H9 (cell line): ENCODE results near the gene STX16. TPM values are rescaled to one million over a fixed set of nuclear protein-coding genes. Genes with fewer than 3 reads are reported as not detected.

Experiments used
- DNase-seq: peaks from one replicate; pipeline ENCODE4 v3.0.0-alpha.2; 2017
- H2AFZ ChIP-seq: one replicate; pipeline ENCODE4 v1.6.1; 2013; ENCODE audit warnings: mild to moderate bottlenecking, low read length, control low read depth, moderate library complexity
- H2AK5ac ChIP-seq: 2 replicates; pipeline ENCODE4 v1.6.1; 2013; ENCODE audit warnings: low read length, control low read depth, mixed read lengths; ENCODE audit not compliant: insufficient read length
- H2BK120ac ChIP-seq: one replicate; pipeline ENCODE4 v1.6.1; 2013; ENCODE audit warnings: low read depth, mild to moderate bottlenecking, low read length, control low read depth, inconsistent platforms; ENCODE audit not compliant: poor library complexity, severe bottlenecking
- H2BK12ac ChIP-seq: 2 replicates; pipeline ENCODE4 v1.6.1; 2013; ENCODE audit warnings: low read length, control low read depth, mixed read lengths, low read depth; ENCODE audit not compliant: insufficient read length
- H2BK15ac ChIP-seq: 2 replicates; pipeline ENCODE4 v1.6.1; 2013; ENCODE audit warnings: low read depth, low read length, control low read depth
- H2BK20ac ChIP-seq: one replicate; pipeline ENCODE4 v1.6.1; 2013; ENCODE audit warnings: low read depth, mild to moderate bottlenecking, low read length, control low read depth, inconsistent platforms; ENCODE audit not compliant: poor library complexity, severe bottlenecking
- H2BK5ac ChIP-seq: 2 replicates; pipeline ENCODE4 v1.6.1; 2013; ENCODE audit warnings: low read length, control low read depth, mixed read lengths; ENCODE audit not compliant: insufficient read length
- H3K14ac ChIP-seq: 2 replicates; pipeline ENCODE4 v1.6.1; 2013; ENCODE audit warnings: low read length, control low read depth; ENCODE audit not compliant: insufficient read depth
- H3K18ac ChIP-seq: 2 replicates; pipeline ENCODE4 v1.6.1; 2013; ENCODE audit warnings: low read depth, mild to moderate bottlenecking, mixed read lengths, low read length, control low read depth; ENCODE audit not compliant: insufficient read length
- H3K23ac ChIP-seq: 2 replicates; pipeline ENCODE4 v1.6.1; 2013; ENCODE audit warnings: low read length, control low read depth, mixed read lengths, low read depth; ENCODE audit not compliant: insufficient read length
- H3K23me2 ChIP-seq: 2 replicates; pipeline ENCODE4 v1.6.1; 2013; ENCODE audit warnings: low read depth, mild to moderate bottlenecking, mixed read lengths, low read length, control low read depth; ENCODE audit not compliant: insufficient read length, poor library complexity, severe bottlenecking
- H3K27ac ChIP-seq: 2 replicates; pipeline ENCODE4 v1.5.1; 2013; ENCODE audit warnings: low read length, control low read depth, mixed read lengths, low read depth; ENCODE audit not compliant: insufficient read length
- H3K27me3 ChIP-seq: 2 replicates; pipeline ENCODE4 v1.6.1; 2013; ENCODE audit warnings: low read length, control low read depth, inconsistent platforms; ENCODE audit not compliant: insufficient read depth
- H3K4ac ChIP-seq: 2 replicates; pipeline ENCODE4 v1.6.1; 2013; ENCODE audit warnings: low read depth, mild to moderate bottlenecking, control low read depth, inconsistent platforms, low read length, moderate library complexity
- H3K4me1 ChIP-seq: 2 replicates; pipeline ENCODE4 v1.6.1; 2013; ENCODE audit warnings: low read length, control low read depth, inconsistent platforms; ENCODE audit not compliant: insufficient read depth
- H3K4me2 ChIP-seq: 2 replicates; pipeline ENCODE4 v1.6.1; 2013; ENCODE audit warnings: low read length, control low read depth, mixed read lengths; ENCODE audit not compliant: insufficient read length, insufficient read depth
- H3K56ac ChIP-seq: 2 replicates; pipeline ENCODE4 v1.6.1; 2013; ENCODE audit warnings: low read depth, mild to moderate bottlenecking, mixed read lengths, low read length, control low read depth; ENCODE audit not compliant: insufficient read length
- H3K79me1 ChIP-seq: 2 replicates; pipeline ENCODE4 v1.6.1; 2013; ENCODE audit warnings: low read depth, mild to moderate bottlenecking, moderate library complexity, low read length, control low read depth, inconsistent platforms; ENCODE audit not compliant: insufficient read depth, poor library complexity, severe bottlenecking
- H3K79me2 ChIP-seq: 2 replicates; pipeline ENCODE4 v1.6.1; 2013; ENCODE audit warnings: low read length, control low read depth, inconsistent platforms; ENCODE audit not compliant: insufficient read depth
- H3K9ac ChIP-seq: 2 replicates; pipeline ENCODE4 v1.6.1; 2013; ENCODE audit warnings: low read length, control low read depth, mixed read lengths; ENCODE audit not compliant: insufficient read length; ENCODE audit errors: extremely low read depth
- H3K9me3 ChIP-seq: one replicate; pipeline ENCODE4 v1.6.1; 2013; ENCODE audit warnings: low read depth, low read length, inconsistent platforms; ENCODE audit not compliant: control insufficient read depth
- H3T11ph ChIP-seq: one replicate; pipeline ENCODE4 v1.6.1; 2013; ENCODE audit warnings: mild to moderate bottlenecking, low read length, control low read depth, inconsistent platforms
- H4K20me1 ChIP-seq: one replicate; pipeline ENCODE4 v1.6.1; 2013; ENCODE audit not compliant: control insufficient read depth, insufficient read length, insufficient read depth
- H4K5ac ChIP-seq: 2 replicates; pipeline ENCODE4 v1.6.1; 2013; ENCODE audit warnings: low read depth, mild to moderate bottlenecking, mixed read lengths, low read length, control low read depth; ENCODE audit not compliant: insufficient read length
- H4K8ac ChIP-seq: replicated peaks from 2 replicates; pipeline ENCODE4 v1.6.1; 2013; ENCODE audit warnings: low read length, control low read depth, mixed read lengths, low read depth; ENCODE audit not compliant: insufficient read length
- H4K91ac ChIP-seq: 2 replicates; pipeline ENCODE4 v1.6.1; 2013; ENCODE audit warnings: low read depth, mild to moderate bottlenecking, moderate library complexity, mixed read lengths, low read length, control low read depth; ENCODE audit not compliant: insufficient read length
- H3K27ac Mint-ChIP-seq, 3 experiments: 2 replicates in 2 of 3; 3 replicates in 1 of 3; pipeline ENCODE4 v1.8.0; 2020 to 2021; ENCODE audit warnings: mixed read lengths in 3 of 3, mild to moderate bottlenecking in 1 of 3, moderate library complexity in 1 of 3
- H3K27me3 Mint-ChIP-seq: 2 replicates; pipeline ENCODE4 v1.8.0; 2021; ENCODE audit warnings: low read depth, mild to moderate bottlenecking, moderate library complexity, mixed read lengths
- H3K36me3 Mint-ChIP-seq, 3 experiments: 2 replicates in 2 of 3; 3 replicates in 1 of 3; pipeline ENCODE4 v1.8.0; 2020 to 2021; ENCODE audit warnings: low read depth in 3 of 3, mixed read lengths in 3 of 3; ENCODE audit not compliant: insufficient read depth in 1 of 3
- H3K4me1 Mint-ChIP-seq, 2 experiments: 2 replicates each; pipeline ENCODE4 v1.8.0; 2020; ENCODE audit warnings: mixed read lengths in 2 of 2
- H3K4me3 Mint-ChIP-seq, 2 experiments: 2 replicates in 1 of 2; 3 replicates in 1 of 2; pipeline ENCODE4 v1.8.0; 2020 to 2021; ENCODE audit warnings: mild to moderate bottlenecking in 2 of 2, mixed read lengths in 2 of 2, moderate library complexity in 1 of 2
- H3K9me3 Mint-ChIP-seq, 2 experiments: 2 replicates in 1 of 2; 3 replicates in 1 of 2; pipeline ENCODE4 v1.8.0; 2020; ENCODE audit warnings: mild to moderate bottlenecking in 2 of 2, mixed read lengths in 2 of 2, moderate library complexity in 1 of 2
- WGBS: extraction: QIAGEN DNeasy Blood & Tissue Kit; methylation state at CpG from one replicate; pipeline ENCODE4 v1.1.7; 2013; ENCODE audit warnings: missing lambda C conversion rate, low lambda C conversion rate, mixed read lengths; ENCODE audit not compliant: insufficient read length; ENCODE audit errors: extremely low coverage; 5-methylcytosine and 5-hydroxymethylcytosine counted together
- total RNA-seq: library from RNA; stranded (reverse); gene quantifications from 2 replicates; pipeline ENCODE4 v1.2.1, GENCODE V29; 2021
- TF ChIP-seq, protein P1 (sequence below): fragments of 200-600 bp; sonication (generic); conservative IDR thresholded peaks from 3 replicates; pipeline ENCODE4 v1.8.0; 2021; ENCODE audit warnings: antibody characterized with exemption, mild to moderate bottlenecking

STX16 gene
- total RNA-seq, 1 experiment from 2014 or later: 87.8 TPM

- Histone ChIP-seq H3T11ph (no peak overlapping the region), H3K4me1 (peaks cover 10% of the 10 kb centered on the region; the same call in 1 of the 2 replicates), H3K4me2 (peak overlapping the region; percentile 13), H2BK120ac (no peak overlapping the region), H4K8ac (no peak overlapping the region), H3K23me2 (peaks cover 6% of the 10 kb centered on the region), H4K91ac (no peak overlapping the region), H3K79me2 (peaks cover 39% of the 10 kb centered on the region), H3K9ac (no peak overlapping the region), H2AFZ (no peak overlapping the region), H2AK5ac (no peak overlapping the region), H2BK5ac (no peak overlapping the region), H3K27me3 (no peaks in the 10 kb centered on the region), H4K20me1 (no peaks in the 10 kb centered on the region), H3K18ac (no peak overlapping the region), H4K5ac (no peak overlapping the region), H3K56ac (no peak overlapping the region), H2BK12ac (no peak overlapping the region), H3K23ac (no peak overlapping the region), H3K14ac (no peak overlapping the region), H3K27ac (no peak overlapping the region), H2BK15ac (no peak overlapping the region), H2BK20ac (no peak overlapping the region), H3K9me3 (no peaks in the 10 kb centered on the region), H3K79me1 (no peaks in the 10 kb centered on the region), H3K4ac (no peak overlapping the region)
- WGBS: no CpG with 5 or more reads among the region's 2 CpGs
- H3K4me3 Mint-ChIP-seq: peak overlapping the region in 1 of 2 experiments; percentile 57; a peak in 3 of 5 replicates
- peaks cover 0 to 18% (median 11%) of the 10 kb centered on the region in 3 experiments; a peak in 5 of 7 replicates for H3K36me3 Mint-ChIP-seq
- DNase-seq: no peak
- H3K9me3 Mint-ChIP-seq: no peaks in the 10 kb centered on the region; a peak in 1 of 5 replicates
- TF ChIP-seq, protein P1, sequence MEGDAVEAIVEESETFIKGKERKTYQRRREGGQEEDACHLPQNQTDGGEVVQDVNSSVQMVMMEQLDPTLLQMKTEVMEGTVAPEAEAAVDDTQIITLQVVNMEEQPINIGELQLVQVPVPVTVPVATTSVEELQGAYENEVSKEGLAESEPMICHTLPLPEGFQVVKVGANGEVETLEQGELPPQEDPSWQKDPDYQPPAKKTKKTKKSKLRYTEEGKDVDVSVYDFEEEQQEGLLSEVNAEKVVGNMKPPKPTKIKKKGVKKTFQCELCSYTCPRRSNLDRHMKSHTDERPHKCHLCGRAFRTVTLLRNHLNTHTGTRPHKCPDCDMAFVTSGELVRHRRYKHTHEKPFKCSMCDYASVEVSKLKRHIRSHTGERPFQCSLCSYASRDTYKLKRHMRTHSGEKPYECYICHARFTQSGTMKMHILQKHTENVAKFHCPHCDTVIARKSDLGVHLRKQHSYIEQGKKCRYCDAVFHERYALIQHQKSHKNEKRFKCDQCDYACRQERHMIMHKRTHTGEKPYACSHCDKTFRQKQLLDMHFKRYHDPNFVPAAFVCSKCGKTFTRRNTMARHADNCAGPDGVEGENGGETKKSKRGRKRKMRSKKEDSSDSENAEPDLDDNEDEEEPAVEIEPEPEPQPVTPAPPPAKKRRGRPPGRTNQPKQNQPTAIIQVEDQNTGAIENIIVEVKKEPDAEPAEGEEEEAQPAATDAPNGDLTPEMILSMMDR: no peak
- H3K27me3 Mint-ChIP-seq: no peaks in the 10 kb centered on the region
- peak overlapping the region; percentile 40 to 90 (median 89) for H3K27ac Mint-ChIP-seq
- peaks cover 72 to 74% of the 10 kb centered on the region in 2 experiments for H3K4me1 Mint-ChIP-seq
These were observed 5.7 kb downstream of the STX16 start for GRCh38 chr20:58656831-58657230.
